DOHH2 (cell line): ENCODE data around the gene ATG4B.
A peak's percentile ranks its signal among the peaks of the same experiment; 100 is the strongest.
"Not testable (repeated sequence)": the region's sequence is repeated elsewhere in the genome, so short reads cannot be mapped to it uniquely, and the experiment has no call there.

Experiments
- H3F3A ChIP-seq: fragments of 200-600 bp; sonication (generic), shearing (Covaris generic); 2 replicates; pipeline ENCODE4 v1.6.0; 2016; ENCODE audit warnings: antibody characterized with exemption, mild to moderate bottlenecking; ENCODE audit not compliant: control insufficient read depth, insufficient read depth
- H3K27ac ChIP-seq: fragments of 200-600 bp; sonication (generic); 2 replicates; pipeline ENCODE4 v1.5.1; 2014; ENCODE audit warnings: low read depth, mild to moderate bottlenecking, low read length, moderate library complexity
- H3K27me3 ChIP-seq: fragments of 200-600 bp; sonication (generic); 2 replicates; pipeline ENCODE4 v1.6.1; 2014; ENCODE audit warnings: mild to moderate bottlenecking, low read length, mixed read lengths; ENCODE audit not compliant: control insufficient read depth
- H3K36me3 ChIP-seq: fragments of 200-600 bp; sonication (generic); 2 replicates; pipeline ENCODE4 v1.6.1; 2014; ENCODE audit warnings: mild to moderate bottlenecking, low read length, moderate library complexity, mixed read lengths; ENCODE audit not compliant: control insufficient read depth
- H3K4me1 ChIP-seq: fragments of 200-600 bp; sonication (generic); 2 replicates; pipeline ENCODE4 v1.6.1; 2014; ENCODE audit warnings: mild to moderate bottlenecking, low read length, mixed read lengths; ENCODE audit not compliant: control insufficient read depth
- H3K4me2 ChIP-seq: fragments of 200-600 bp; sonication (generic); 2 replicates; pipeline ENCODE4 v1.6.0; 2014; ENCODE audit warnings: mild to moderate bottlenecking, low read length, moderate library complexity
- H3K4me3 ChIP-seq: fragments of 200-600 bp; sonication (generic); 2 replicates; pipeline ENCODE4 v1.5.1; 2014; ENCODE audit warnings: mild to moderate bottlenecking, low read length, mixed read lengths
- H3K79me2 ChIP-seq: fragments of 200-600 bp; sonication (generic); 2 replicates; pipeline ENCODE4 v1.6.1; 2014; ENCODE audit warnings: mild to moderate bottlenecking, low read length, mixed read lengths; ENCODE audit not compliant: control insufficient read depth
- H3K9me2 ChIP-seq: fragments of 200-600 bp; sonication (generic); replicated peaks from 2 replicates; pipeline ENCODE4 v1.6.1; 2014; ENCODE audit warnings: mild to moderate bottlenecking, low read length, mixed read lengths; ENCODE audit not compliant: control insufficient read depth
- H3K9me3 ChIP-seq: fragments of 200-600 bp; sonication (generic); 2 replicates; pipeline ENCODE4 v1.6.1; 2014; ENCODE audit warnings: antibody characterized with exemption, low read length, mixed read lengths; ENCODE audit not compliant: control insufficient read depth, insufficient read depth
- H4K20me1 ChIP-seq: fragments of 200-600 bp; sonication (generic); 2 replicates; pipeline ENCODE4 v1.6.0; 2014; ENCODE audit warnings: low read depth, mild to moderate bottlenecking, antibody characterized with exemption, low read length, moderate library complexity; ENCODE audit not compliant: control insufficient read depth, insufficient read depth
- CTCF ChIP-seq: fragments of 200-600 bp; sonication (generic); IDR thresholded peaks from one replicate; pipeline ENCODE4 v1.5.1; 2014; ENCODE audit warnings: antibody characterized with exemption, mild to moderate bottlenecking, low read depth, low read length; ENCODE audit not compliant: poor library complexity, severe bottlenecking
- EZH2phosphoT487 ChIP-seq: fragments of 200-600 bp; sonication (generic); IDR thresholded peaks from 2 replicates; pipeline ENCODE4 v1.6.1; 2017; ENCODE audit warnings: borderline replicate concordance, mild to moderate bottlenecking, antibody characterized with exemption, low read length, moderate library complexity, mixed read lengths

ATG4B gene

GRCh38 chr2:241637018-241637794, at the start of gene ATG4B, which contains the start of gene THAP4:
TSS of gene ATG4B (plus strand) at chr2:241637693. CDS start at chr2:241637715, 22 bp downstream.
TSS of gene THAP4 (minus strand) at chr2:241637158. CDS start at chr2:241637017, 141 bp downstream.
- peak within 1 kb of the TSS; percentile 89 for H3K4me3 ChIP-seq
- H3K79me2 ChIP-seq, result peaks cover 91% of the 10 kb centered on the region
- peak within 1 kb of the TSS; percentile 69 for H3K4me2 ChIP-seq
- peaks cover 30% of the 10 kb centered on the region for H3K4me1 ChIP-seq
- no peak for TF ChIP-seq CTCF
- TF ChIP-seq EZH2phosphoT487, result no peak
- H3F3A ChIP-seq, result peaks cover 5% of the 10 kb centered on the region; the same call in 1 of the 2 replicates
- H4K20me1 ChIP-seq, result peaks cover 7% of the 10 kb centered on the region; the same call in 1 of the 2 replicates
- H3K27ac ChIP-seq, result peak within 1 kb of the TSS; percentile 77
- H3K9me3 ChIP-seq, result peaks cover 14% of the 10 kb centered on the region
- H3K27me3 ChIP-seq, result no peaks in the 10 kb centered on the region
- H3K9me2 ChIP-seq, result no peaks in the 10 kb centered on the region
- peaks cover 56% of the 10 kb centered on the region for H3K36me3 ChIP-seq

- H3K27me3 ChIP-seq, H3K4me2 ChIP-seq, H3K9me2 ChIP-seq, H3K4me1 ChIP-seq, H4K20me1 ChIP-seq, H3K27ac ChIP-seq, H3K4me3 ChIP-seq, H3F3A ChIP-seq, H3K79me2 ChIP-seq: not testable (repeated sequence)
- peaks cover 46% of the 10 kb centered on the region for H3K36me3 ChIP-seq
- peaks cover 26% of the 10 kb centered on the region for H3K9me3 ChIP-seq
These were observed 47.6 kb upstream of the ATG4B start for GRCh38 chr2:241589863-241590262.

GRCh38 chr2:241590496-241591455, 46.7 kb upstream of the ATG4B start:
- Histone ChIP-seq H3K9me3 (peaks cover 26% of the 10 kb centered on the region), H3K36me3 (peaks cover 42% of the 10 kb centered on the region)
- H3K27me3 ChIP-seq, H3K27ac ChIP-seq, H3K79me2 ChIP-seq, H4K20me1 ChIP-seq, H3K4me1 ChIP-seq, H3K4me3 ChIP-seq, H3F3A ChIP-seq, H3K9me2 ChIP-seq, H3K4me2 ChIP-seq: not testable (repeated sequence)

- Histone ChIP-seq H3K4me2 (no peak overlapping the region), H3K79me2 (no peaks in the 10 kb centered on the region), H3K9me3 (peaks cover 14% of the 10 kb centered on the region; the same call in 1 of the 2 replicates), H3K4me3 (no peak overlapping the region), H3K36me3 (peaks cover 31% of the 10 kb centered on the region), H3K9me2 (no peaks in the 10 kb centered on the region), H3K27ac (no peak overlapping the region), H3K4me1 (no peaks in the 10 kb centered on the region), H3K27me3 (no peaks in the 10 kb centered on the region), H4K20me1 (no peaks in the 10 kb centered on the region), H3F3A (no peaks in the 10 kb centered on the region)
- TF ChIP-seq EZH2phosphoT487 (no peak), CTCF (no peak)
These were observed 45.2 kb upstream of the ATG4B start for GRCh38 chr2:241592126-241592845.
